Fibroblast of the conjunctiva (primary cell): ENCODE data around the gene ACTL7A.

Source experiments
- DNase-seq: peaks from one replicate; pipeline ENCODE4 v3.0.0-alpha.2; 2010; ENCODE audit warnings: low read depth

Gene ACTL7A

GRCh38 chr9:108850293-108850897 lies 11.7 kb upstream of the ACTL7A start:
- peak; percentile 40 for DNase-seq

GRCh38 chr9:108851138-108851537 lies 10.9 kb upstream of the ACTL7A start:
- no peak for DNase-seq

GRCh38 chr9:108852079-108852478 lies 10.0 kb upstream of the ACTL7A start:
- DNase-seq, result no peak

- DNase-seq, result no peak
Observed at GRCh38 chr9:108854094-108854493, 8.0 kb upstream of the ACTL7A start.

- no peak for DNase-seq
Observed at GRCh38 chr9:108854641-108855528, 7.2 kb upstream of the ACTL7A start.

- DNase-seq, result no peak
Observed at GRCh38 chr9:108855529-108855886, 6.6 kb upstream of the ACTL7A start.

GRCh38 chr9:108855888-108856287 lies 6.2 kb upstream of the ACTL7A start, which contains the start of gene ACTL7B:
Gene ACTL7B, minus strand, starts transcription at chr9:108855986. Its CDS starts 56 bp downstream, at chr9:108855930.
- no peak for DNase-seq

- no peak for DNase-seq
Observed at GRCh38 chr9:108857572-108857971, 4.5 kb upstream of the ACTL7A start.

- DNase-seq, result no peak
Observed at GRCh38 chr9:108859459-108860114, 2.5 kb upstream of the ACTL7A start.

- DNase-seq, result peak; percentile 14
Observed at GRCh38 chr9:108860354-108860753, 1.7 kb upstream of the ACTL7A start.

GRCh38 chr9:108860764-108861163 lies 1.3 kb upstream of the ACTL7A start:
- no peak for DNase-seq

- no peak for DNase-seq
Observed at GRCh38 chr9:108861464-108861863, 602 bp upstream of the ACTL7A start.

GRCh38 chr9:108863891-108864290 lies 1.8 kb downstream of the ACTL7A start:
- DNase-seq, result no peak

GRCh38 chr9:108864446-108864845 lies 2.4 kb downstream of the ACTL7A start:
- DNase-seq, result no peak

GRCh38 chr9:108865037-108865436 lies 3.0 kb downstream of the ACTL7A start:
- no peak for DNase-seq

- DNase-seq, result no peak
Observed at GRCh38 chr9:108866001-108866420, 3.9 kb downstream of the ACTL7A start.

GRCh38 chr9:108867116-108867515 lies 5.0 kb downstream of the ACTL7A start:
- DNase-seq, result no peak

- no peak for DNase-seq
Observed at GRCh38 chr9:108867829-108868228, 5.8 kb downstream of the ACTL7A start.

- DNase-seq, result no peak
Observed at GRCh38 chr9:108869092-108869725, 7.1 kb downstream of the ACTL7A start.

GRCh38 chr9:108874058-108874788 lies 12.2 kb downstream of the ACTL7A start:
- DNase-seq, result no peak

GRCh38 chr9:108876425-108876824 lies 14.4 kb downstream of the ACTL7A start:
- no peak for DNase-seq

- no peak for DNase-seq
Observed at GRCh38 chr9:108877524-108877923, 15.5 kb downstream of the ACTL7A start.
